HCT116 (cell line): ENCODE results near the gene LGMN. TPM values are rescaled to one million over a fixed set of nuclear protein-coding genes. Genes with fewer than 3 reads are reported as not detected.

Experiments
- ATAC-seq: fragments of 200-7000 bp; cut with Tn5 transposase; 2 replicates; pipeline ENCODE4 v1.9.1; 2020; ENCODE audit warnings: mild to moderate bottlenecking, moderate library complexity
- BruUV-seq: library from RNA; stranded (reverse); fragments of 400-500 nt; replicated peaks from 2 replicates; lab custom pipeline; 2021; lab: Mats Ljungman, UMichigan
- CTCF ChIA-PET: fragments of 300-600 bp; sonication (Branson Sonifier 250); formaldehyde crosslinking; loops from one replicate; lab custom pipeline; 2021; ENCODE audit warnings: antibody characterized with exemption; lab: Charles Lee
- POLR2A ChIA-PET: fragments of 300-600, 350-600 bp; sonication (Branson Sonifier 250); formaldehyde crosslinking; loops from one replicate; lab custom pipeline; 2021; ENCODE audit warnings: antibody characterized with exemption; lab: Charles Lee
- RAD21 ChIA-PET, 2 experiments: fragments of 300-600 bp; sonication (Branson Sonifier 250); formaldehyde crosslinking; loops; one replicate each; lab custom pipeline; 2023; ENCODE audit warnings: low total read pairs in 2 of 2; ENCODE audit not compliant: uncharacterized antibody in 2 of 2, unreplicated experiment in 2 of 2, low non-redundant PET in 1 of 2; lab: Charles Lee
- DNase-seq: peaks from one replicate; pipeline ENCODE4 v3.0.0-alpha.2; 2010; ENCODE audit warnings: low read depth, low spot score
- H2AFZ ChIP-seq: fragments of 200-600 bp; shearing (Covaris generic), sonication (generic); 2 replicates; pipeline ENCODE4 v1.6.1; 2017; ENCODE audit warnings: low read depth, mixed run types, mixed read lengths, antibody characterized with exemption, low read length; ENCODE audit not compliant: poor library complexity, severe bottlenecking
- H3K27ac ChIP-seq: 2 replicates; pipeline ENCODE4 v1.5.1; 2012; ENCODE audit warnings: low read depth, low read length
- H3K27me3 ChIP-seq: fragments of 200-600 bp; sonication (generic); 2 replicates; pipeline ENCODE4 v1.6.1; 2016; ENCODE audit warnings: mixed run types, low read length, mixed read lengths; ENCODE audit not compliant: insufficient read depth
- H3K36me3 ChIP-seq, 2 experiments: fragments of 200-500 bp in 1 of 2; fragments of 200-600 bp in 1 of 2; sonication (Bioruptor generic) in 1 of 2; sonication (generic) in 1 of 2; 2 replicates each; pipeline versions ENCODE4 v1.5.1 to v1.6.1; 2014 to 2016; ENCODE audit warnings: low read length in 2 of 2, inconsistent platforms in 1 of 2, mixed read lengths in 1 of 2, mixed run types in 1 of 2; ENCODE audit not compliant: insufficient read depth in 2 of 2, control insufficient read depth in 1 of 2
- H3K4me1 ChIP-seq, 2 experiments: fragments of 200-600 bp in 1 of 2; sonication (generic) in 1 of 2; 2 replicates each; pipeline versions ENCODE4 v1.5.1 to v1.6.1; 2012 to 2017; ENCODE audit warnings: low read length in 2 of 2, inconsistent platforms in 1 of 2, mild to moderate bottlenecking in 1 of 2, mixed read lengths in 1 of 2, mixed run types in 1 of 2, moderate library complexity in 1 of 2; ENCODE audit not compliant: insufficient read depth in 2 of 2, control insufficient read depth in 1 of 2
- H3K4me2 ChIP-seq: fragments of 200-600 bp; sonication (generic); 2 replicates; pipeline ENCODE4 v1.6.1; 2017; ENCODE audit warnings: mixed run types, low read length, mixed read lengths
- H3K4me3 ChIP-seq, 2 experiments: fragments of 200-600 bp in 1 of 2; sonication (generic) in 1 of 2; replicated peaks in 1 of 2; 2 replicates each; pipeline ENCODE4 v1.5.1; 2011 to 2016; ENCODE audit warnings: low read length in 2 of 2, control low read depth in 1 of 2, low read depth in 1 of 2, mild to moderate bottlenecking in 1 of 2, mixed read lengths in 1 of 2, mixed run types in 1 of 2
- H3K79me2 ChIP-seq: fragments of 200-600 bp; sonication (generic); 2 replicates; pipeline ENCODE4 v1.6.1; 2017; ENCODE audit warnings: mild to moderate bottlenecking, mixed run types, low read length, moderate library complexity, mixed read lengths; ENCODE audit not compliant: insufficient read depth
- H3K9ac ChIP-seq: fragments of 200-600 bp; sonication (generic); 2 replicates; pipeline ENCODE4 v1.6.1; 2016; ENCODE audit warnings: low read length, mixed read lengths
- H3K9me2 ChIP-seq: fragments of 200-600 bp; sonication (generic), shearing (Covaris generic); 2 replicates; pipeline ENCODE4 v1.6.1; 2017; ENCODE audit warnings: mixed run types, mild to moderate bottlenecking, moderate library complexity; ENCODE audit not compliant: insufficient read depth
- H3K9me3 ChIP-seq, 2 experiments: fragments of 200-500 bp in 1 of 2; fragments of 200-600 bp in 1 of 2; sonication (Bioruptor generic) in 1 of 2; sonication (generic) in 1 of 2; 2 replicates each; pipeline ENCODE4 v1.6.1; 2014 to 2017; ENCODE audit warnings: low read length in 2 of 2, mixed read lengths in 2 of 2, inconsistent platforms in 1 of 2, low read depth in 1 of 2, mild to moderate bottlenecking in 1 of 2, mixed run types in 1 of 2, moderate library complexity in 1 of 2; ENCODE audit not compliant: control insufficient read depth in 1 of 2, insufficient read depth in 1 of 2
- H4K20me1 ChIP-seq: fragments of 200-600 bp; sonication (generic), shearing (Covaris generic); 2 replicates; pipeline ENCODE4 v1.6.1; 2017; ENCODE audit warnings: mixed run types, mild to moderate bottlenecking, moderate library complexity; ENCODE audit not compliant: insufficient read depth
- POLR2AphosphoS5 ChIP-seq: IDR thresholded peaks from 2 replicates; pipeline ENCODE4 v1.6.1; 2011; ENCODE audit warnings: mild to moderate bottlenecking, low read depth, low read length, moderate library complexity
- SIN3A ChIP-seq: IDR thresholded peaks from 2 replicates; pipeline ENCODE4 v1.6.1; 2012; ENCODE audit warnings: low read depth
- SP1 ChIP-seq: IDR thresholded peaks from 2 replicates; pipeline ENCODE4 v1.6.1; 2012; ENCODE audit warnings: low read depth
- SRF ChIP-seq: IDR thresholded peaks from 2 replicates; pipeline ENCODE4 v1.6.1; 2012; ENCODE audit warnings: low read depth
- TCF7L2 ChIP-seq: IDR thresholded peaks from 2 replicates; pipeline ENCODE4 v1.7.0; 2011; ENCODE audit warnings: borderline replicate concordance, inconsistent platforms; ENCODE audit not compliant: insufficient read depth, insufficient read length; ENCODE audit errors: extremely low read depth
- ZFX ChIP-seq: fragments of 450-650 bp; IDR thresholded peaks from 2 replicates; pipeline ENCODE4 v1.6.1; 2017
- intact Hi-C: fragments of 100-400 bp; cut with micrococcal nuclease; formaldehyde crosslinking; loops from 2 replicates; pipeline ENCODE4 v1.10.0; 2022
- total RNA-seq: library from RNA; stranded (reverse); gene quantifications from one replicate; pipeline ENCODE4 v1.2.1, GENCODE V29; 2021; ENCODE audit not compliant: unreplicated experiment
- TF ChIP-seq, protein P1 (sequence below): IDR thresholded peaks from 2 replicates; pipeline ENCODE4 v1.6.1; 2012; ENCODE audit warnings: low read depth
- TF ChIP-seq, protein P2 (sequence below): IDR thresholded peaks from 2 replicates; pipeline ENCODE4 v1.6.1; 2011; ENCODE audit warnings: mild to moderate bottlenecking, low read length, moderate library complexity; ENCODE audit not compliant: insufficient replicate concordance; ENCODE audit errors: extremely low read depth
- TF ChIP-seq, protein P3 (sequence below): IDR thresholded peaks from 2 replicates; pipeline ENCODE4 v1.6.1; 2012

LGMN gene
- total RNA-seq, 1 experiment from 2014 or later = 44.9 TPM

DNA sequence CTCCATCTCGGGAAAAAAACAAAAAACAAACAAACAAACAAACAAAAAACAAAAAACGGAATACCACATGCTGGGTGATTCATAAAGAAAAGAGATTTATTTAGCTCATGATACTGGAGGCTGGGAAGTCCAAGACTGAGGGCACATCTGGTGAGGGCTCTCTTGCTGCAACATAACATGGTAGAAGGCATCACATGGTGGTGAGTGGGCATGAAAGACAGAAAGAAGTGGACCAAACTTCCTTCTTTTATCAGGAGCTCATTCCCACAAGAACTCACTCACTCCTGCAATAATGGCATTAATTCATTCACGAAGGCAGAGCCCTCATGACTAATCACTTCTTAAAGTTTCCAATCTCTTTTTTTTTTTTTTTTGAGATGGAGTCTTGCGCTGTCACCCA, 8.0 kb upstream of the LGMN start:
- no peak for DNase-seq
- no peaks in the 10 kb centered on the region for H3K9me2 ChIP-seq
- H3K36me3 ChIP-seq = no peaks in the 10 kb centered on the region
- no TSS peak for BruUV-seq
- no peaks in the 10 kb centered on the region for H4K20me1 ChIP-seq
- H3K4me2 ChIP-seq = no peak overlapping the region
- H3K27ac ChIP-seq = no peak overlapping the region
- ATAC-seq = no peak
- no peaks in the 10 kb centered on the region for H3K79me2 ChIP-seq
- H3K27me3 ChIP-seq = no peaks in the 10 kb centered on the region
- no peak overlapping the region for H2AFZ ChIP-seq
- CTCF ChIA-PET = no interaction called here
- H3K9me3 ChIP-seq = no peaks in the 10 kb centered on the region
- TF ChIP-seq TCF7L2 (no peak), SP1 (no peak), SIN3A (no peak), SRF (no peak), POLR2AphosphoS5 (no peak), ZFX (no peak)
- TF ChIP-seq, protein P1, sequence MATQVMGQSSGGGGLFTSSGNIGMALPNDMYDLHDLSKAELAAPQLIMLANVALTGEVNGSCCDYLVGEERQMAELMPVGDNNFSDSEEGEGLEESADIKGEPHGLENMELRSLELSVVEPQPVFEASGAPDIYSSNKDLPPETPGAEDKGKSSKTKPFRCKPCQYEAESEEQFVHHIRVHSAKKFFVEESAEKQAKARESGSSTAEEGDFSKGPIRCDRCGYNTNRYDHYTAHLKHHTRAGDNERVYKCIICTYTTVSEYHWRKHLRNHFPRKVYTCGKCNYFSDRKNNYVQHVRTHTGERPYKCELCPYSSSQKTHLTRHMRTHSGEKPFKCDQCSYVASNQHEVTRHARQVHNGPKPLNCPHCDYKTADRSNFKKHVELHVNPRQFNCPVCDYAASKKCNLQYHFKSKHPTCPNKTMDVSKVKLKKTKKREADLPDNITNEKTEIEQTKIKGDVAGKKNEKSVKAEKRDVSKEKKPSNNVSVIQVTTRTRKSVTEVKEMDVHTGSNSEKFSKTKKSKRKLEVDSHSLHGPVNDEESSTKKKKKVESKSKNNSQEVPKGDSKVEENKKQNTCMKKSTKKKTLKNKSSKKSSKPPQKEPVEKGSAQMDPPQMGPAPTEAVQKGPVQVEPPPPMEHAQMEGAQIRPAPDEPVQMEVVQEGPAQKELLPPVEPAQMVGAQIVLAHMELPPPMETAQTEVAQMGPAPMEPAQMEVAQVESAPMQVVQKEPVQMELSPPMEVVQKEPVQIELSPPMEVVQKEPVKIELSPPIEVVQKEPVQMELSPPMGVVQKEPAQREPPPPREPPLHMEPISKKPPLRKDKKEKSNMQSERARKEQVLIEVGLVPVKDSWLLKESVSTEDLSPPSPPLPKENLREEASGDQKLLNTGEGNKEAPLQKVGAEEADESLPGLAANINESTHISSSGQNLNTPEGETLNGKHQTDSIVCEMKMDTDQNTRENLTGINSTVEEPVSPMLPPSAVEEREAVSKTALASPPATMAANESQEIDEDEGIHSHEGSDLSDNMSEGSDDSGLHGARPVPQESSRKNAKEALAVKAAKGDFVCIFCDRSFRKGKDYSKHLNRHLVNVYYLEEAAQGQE = no peak
- TF ChIP-seq, protein P2, sequence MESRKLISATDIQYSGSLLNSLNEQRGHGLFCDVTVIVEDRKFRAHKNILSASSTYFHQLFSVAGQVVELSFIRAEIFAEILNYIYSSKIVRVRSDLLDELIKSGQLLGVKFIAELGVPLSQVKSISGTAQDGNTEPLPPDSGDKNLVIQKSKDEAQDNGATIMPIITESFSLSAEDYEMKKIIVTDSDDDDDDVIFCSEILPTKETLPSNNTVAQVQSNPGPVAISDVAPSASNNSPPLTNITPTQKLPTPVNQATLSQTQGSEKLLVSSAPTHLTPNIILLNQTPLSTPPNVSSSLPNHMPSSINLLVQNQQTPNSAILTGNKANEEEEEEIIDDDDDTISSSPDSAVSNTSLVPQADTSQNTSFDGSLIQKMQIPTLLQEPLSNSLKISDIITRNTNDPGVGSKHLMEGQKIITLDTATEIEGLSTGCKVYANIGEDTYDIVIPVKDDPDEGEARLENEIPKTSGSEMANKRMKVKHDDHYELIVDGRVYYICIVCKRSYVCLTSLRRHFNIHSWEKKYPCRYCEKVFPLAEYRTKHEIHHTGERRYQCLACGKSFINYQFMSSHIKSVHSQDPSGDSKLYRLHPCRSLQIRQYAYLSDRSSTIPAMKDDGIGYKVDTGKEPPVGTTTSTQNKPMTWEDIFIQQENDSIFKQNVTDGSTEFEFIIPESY = no peak
- TF ChIP-seq, protein P3, sequence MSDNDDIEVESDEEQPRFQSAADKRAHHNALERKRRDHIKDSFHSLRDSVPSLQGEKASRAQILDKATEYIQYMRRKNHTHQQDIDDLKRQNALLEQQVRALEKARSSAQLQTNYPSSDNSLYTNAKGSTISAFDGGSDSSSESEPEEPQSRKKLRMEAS = no peak
- intact Hi-C loops = no loop called here
- H3K4me1 ChIP-seq = peaks cover 10 to 34% of the 10 kb centered on the region in 2 experiments
- no peak overlapping the region for H3K9ac ChIP-seq
- H3K4me3 ChIP-seq = no peak overlapping the region
- POLR2A ChIA-PET = no interaction called here
- RAD21 ChIA-PET = no interaction called here
